Measurements from ENCODE around the gene PAK2. TPM values are rescaled to one million over a fixed set of nuclear protein-coding genes. Genes with fewer than 3 reads are reported as not detected.
"Not testable (repeated sequence)": the region's sequence is repeated elsewhere in the genome, so short reads cannot be mapped to it uniquely, and the experiment has no call there.

The PAK2 gene
- total RNA-seq, 1 experiment from 2014 or later: 102 TPM

- POLR2A ChIA-PET (ENCODE audit: low non-redundant PET): no interaction called here
- Histone ChIP-seq H3K9me3 (ENCODE audit: low read depth, low read length, poor library complexity, severe bottlenecking) (no peaks in the 10 kb centered on the region), H3K36me3 (ENCODE audit: insufficient read depth, low read length, poor library complexity, severe bottlenecking) (peaks cover 49% of the 10 kb centered on the region), H3K27ac (ENCODE audit: low read depth, low read length, poor library complexity, severe bottlenecking) (no peak overlapping the region), H3K4me3 (ENCODE audit: low read depth, low read length, poor library complexity, severe bottlenecking) (no peak overlapping the region), H3K4me1 (ENCODE audit: insufficient read depth, low read length, poor library complexity, severe bottlenecking) (no peaks in the 10 kb centered on the region), H3K27me3 (replicated peaks; ENCODE audit: insufficient read depth, low read depth, low read length, poor library complexity) (no peaks in the 10 kb centered on the region)
- intact Hi-C loops (cut with micrococcal nuclease; ENCODE audit: unreplicated experiment): no loop called here
- no peak for DNase-seq (ENCODE audit: low spot score)
- TF ChIP-seq EZH2 (IDR thresholded peaks at IDR 0.05; ENCODE audit: borderline replicate concordance, low read depth, low read length, poor library complexity, severe bottlenecking) (no peak), CTCF (conservative IDR thresholded peaks at IDR 0.05; ENCODE audit: low read depth, low read length) (no peak)
- CTCF ChIA-PET: no interaction called here
- BruUV-seq (replicated peaks): no TSS peak
Observed at GRCh38 chr3:196821806-196822355, 82.2 kb downstream of the PAK2 start.

- H3K4me3 ChIP-seq (ENCODE audit: low read depth, low read length, poor library complexity, severe bottlenecking); intact Hi-C loops (cut with micrococcal nuclease; ENCODE audit: unreplicated experiment); POLR2A ChIA-PET (ENCODE audit: low non-redundant PET); H3K4me1 ChIP-seq (ENCODE audit: insufficient read depth, low read length, poor library complexity, severe bottlenecking); CTCF ChIA-PET; H3K27me3 ChIP-seq (replicated peaks; ENCODE audit: insufficient read depth, low read depth, low read length, poor library complexity); DNase-seq (ENCODE audit: low spot score); H3K9me3 ChIP-seq (ENCODE audit: low read depth, low read length, poor library complexity, severe bottlenecking); H3K27ac ChIP-seq (ENCODE audit: low read depth, low read length, poor library complexity, severe bottlenecking): not testable (repeated sequence)
- H3K36me3 ChIP-seq (ENCODE audit: insufficient read depth, low read length, poor library complexity, severe bottlenecking): peaks cover 22% of the 10 kb centered on the region
- BruUV-seq (replicated peaks): TSS peak; percentile 29
Observed at GRCh38 chr3:196829651-196830050, 90.0 kb downstream of the PAK2 start.

- intact Hi-C loops (cut with micrococcal nuclease; ENCODE audit: unreplicated experiment): no loop called here
- H3K27me3 ChIP-seq (replicated peaks; ENCODE audit: insufficient read depth, low read depth, low read length, poor library complexity): no peaks in the 10 kb centered on the region
- peaks cover 9% of the 10 kb centered on the region for H3K36me3 ChIP-seq (ENCODE audit: insufficient read depth, low read length, poor library complexity, severe bottlenecking)
- H3K9me3 ChIP-seq (ENCODE audit: low read depth, low read length, poor library complexity, severe bottlenecking): no peaks in the 10 kb centered on the region
- TF ChIP-seq CTCF (conservative IDR thresholded peaks at IDR 0.05; ENCODE audit: low read depth, low read length): no peak
- TF ChIP-seq EZH2 (IDR thresholded peaks at IDR 0.05; ENCODE audit: borderline replicate concordance, low read depth, low read length, poor library complexity, severe bottlenecking): no peak
- ChIA-PET CTCF (interaction anchor here (0.6 kb wide), 1 partner anchor 439 kb away, joined by 4 read pairs; no protein-coding TSS in a partner anchor), POLR2A (ENCODE audit: low non-redundant PET) (no interaction called here)
- no peak overlapping the region for H3K27ac ChIP-seq (ENCODE audit: low read depth, low read length, poor library complexity, severe bottlenecking)
- BruUV-seq (replicated peaks): no TSS peak
- no peak overlapping the region for H3K4me3 ChIP-seq (ENCODE audit: low read depth, low read length, poor library complexity, severe bottlenecking)
- H3K4me1 ChIP-seq (ENCODE audit: insufficient read depth, low read length, poor library complexity, severe bottlenecking): no peaks in the 10 kb centered on the region
- DNase-seq (ENCODE audit: low spot score): no peak
Observed at GRCh38 chr3:196835086-196835485, 95.4 kb downstream of the PAK2 start.

GRCh38 chr3:196836626-196837025 lies 97.0 kb downstream of the PAK2 start:
- DNase-seq (ENCODE audit: low spot score); H3K27me3 ChIP-seq (replicated peaks; ENCODE audit: insufficient read depth, low read depth, low read length, poor library complexity); POLR2A ChIA-PET (ENCODE audit: low non-redundant PET); H3K36me3 ChIP-seq (ENCODE audit: insufficient read depth, low read length, poor library complexity, severe bottlenecking); H3K9me3 ChIP-seq (ENCODE audit: low read depth, low read length, poor library complexity, severe bottlenecking); H3K27ac ChIP-seq (ENCODE audit: low read depth, low read length, poor library complexity, severe bottlenecking); H3K4me1 ChIP-seq (ENCODE audit: insufficient read depth, low read length, poor library complexity, severe bottlenecking); CTCF ChIA-PET; BruUV-seq (replicated peaks); H3K4me3 ChIP-seq (ENCODE audit: low read depth, low read length, poor library complexity, severe bottlenecking); intact Hi-C loops (cut with micrococcal nuclease; ENCODE audit: unreplicated experiment): not testable (repeated sequence)
